CD4-positive, alpha-beta memory T cell (primary cell): Measurements from ENCODE around the gene CMYA5. TPM values are rescaled to one million over a fixed set of nuclear protein-coding genes. Genes with fewer than 3 reads are reported as not detected.
"Not testable (repeated sequence)": the region's sequence is repeated elsewhere in the genome, so short reads cannot be mapped to it uniquely, and the experiment has no call there.

ENCODE experiments used
- CTCF ChIA-PET: fragments of 350-600 bp; sonication (Branson Sonifier 250); formaldehyde crosslinking; loops from one replicate; lab custom pipeline; 2021; ENCODE audit warnings: inconsistent platforms; ENCODE audit not compliant: partially characterized antibody; lab: Charles Lee
- POLR2A ChIA-PET: fragments of 350-600 bp; sonication (Branson Sonifier 250); formaldehyde crosslinking; loops from one replicate; lab custom pipeline; 2021; ENCODE audit not compliant: partially characterized antibody; lab: Charles Lee
- DNase-seq, 5 donors: peaks; one replicate each; pipeline versions ENCODE4 v3.0.0 to v3.0.0-alpha.2; 2020 to 2022; ENCODE audit warnings: mixed read lengths in 1 of 5
- H3K27ac ChIP-seq: one replicate; pipeline ENCODE4 v1.7.0; 2013; ENCODE audit warnings: low read depth, low read length
- H3K27me3 ChIP-seq: 2 replicates; pipeline ENCODE4 v1.7.0; 2013; ENCODE audit warnings: mild to moderate bottlenecking, low read length, moderate library complexity; ENCODE audit not compliant: insufficient read depth
- H3K36me3 ChIP-seq: 2 replicates; pipeline ENCODE4 v1.7.0; 2013; ENCODE audit warnings: mild to moderate bottlenecking, low read length, moderate library complexity; ENCODE audit not compliant: insufficient read depth
- H3K4me1 ChIP-seq: 2 replicates; pipeline ENCODE4 v1.7.0; 2013; ENCODE audit warnings: mild to moderate bottlenecking, low read length, moderate library complexity; ENCODE audit not compliant: insufficient read depth
- H3K4me3 ChIP-seq, 2 donors: one replicate each; pipeline ENCODE4 v1.7.0; 2013; ENCODE audit warnings: low read length in 2 of 2, mild to moderate bottlenecking in 1 of 2
- H3K9me3 ChIP-seq, 2 donors: one replicate each; pipeline ENCODE4 v1.7.0; 2013; ENCODE audit warnings: low read length in 2 of 2, control low read depth in 1 of 2; ENCODE audit not compliant: control insufficient read depth in 1 of 2
- H3K27ac Mint-ChIP-seq, 7 donors: one replicate each; pipeline ENCODE4 v1.8.0; 2020 to 2021; ENCODE audit warnings: mixed read lengths in 7 of 7, mild to moderate bottlenecking in 6 of 7, inconsistent platforms in 3 of 7, moderate library complexity in 3 of 7
- H3K27me3 Mint-ChIP-seq, 2 donors: one replicate each; pipeline ENCODE4 v1.8.0; 2020 to 2021; ENCODE audit warnings: mixed read lengths in 2 of 2
- H3K36me3 Mint-ChIP-seq, 2 donors: one replicate each; pipeline ENCODE4 v1.8.0; 2020 to 2021; ENCODE audit warnings: mixed read lengths in 2 of 2, inconsistent platforms in 1 of 2, mild to moderate bottlenecking in 1 of 2
- H3K4me1 Mint-ChIP-seq, 4 donors: one replicate each; pipeline ENCODE4 v1.8.0; 2020 to 2021; ENCODE audit warnings: mixed read lengths in 4 of 4, mild to moderate bottlenecking in 1 of 4
- H3K4me3 Mint-ChIP-seq, 8 donors: one replicate each; pipeline ENCODE4 v1.8.0; 2020 to 2021; ENCODE audit warnings: mixed read lengths in 8 of 8, mild to moderate bottlenecking in 7 of 8, moderate library complexity in 6 of 8, inconsistent platforms in 3 of 8
- H3K9me3 Mint-ChIP-seq, 8 donors: one replicate each; pipeline ENCODE4 v1.8.0; 2020 to 2021; ENCODE audit warnings: mixed read lengths in 8 of 8, mild to moderate bottlenecking in 5 of 8, inconsistent platforms in 3 of 8, moderate library complexity in 1 of 8
- intact Hi-C: fragments of 100-400 bp; cut with micrococcal nuclease; formaldehyde crosslinking; loops from one replicate; pipeline ENCODE4 v1.15.1; 2023
- polyA plus RNA-seq, 2 donors: library from polyadenylated mRNA; unstranded; fragments of 300-500 nt; fragmentation: Illumina TruSeq; gene quantifications; one replicate each; pipeline ENCODE4 v1.2.3, GENCODE V29; 2021
- total RNA-seq, 2 experiments: library from RNA; stranded (reverse); gene quantifications; one replicate each; pipeline ENCODE4 v1.2.3, GENCODE V29; 2021

The CMYA5 gene
- total and polyA plus RNA-seq, 4 experiments from 2014 or later = 0.07 to 0.20 (median 0.18) TPM

DNA sequence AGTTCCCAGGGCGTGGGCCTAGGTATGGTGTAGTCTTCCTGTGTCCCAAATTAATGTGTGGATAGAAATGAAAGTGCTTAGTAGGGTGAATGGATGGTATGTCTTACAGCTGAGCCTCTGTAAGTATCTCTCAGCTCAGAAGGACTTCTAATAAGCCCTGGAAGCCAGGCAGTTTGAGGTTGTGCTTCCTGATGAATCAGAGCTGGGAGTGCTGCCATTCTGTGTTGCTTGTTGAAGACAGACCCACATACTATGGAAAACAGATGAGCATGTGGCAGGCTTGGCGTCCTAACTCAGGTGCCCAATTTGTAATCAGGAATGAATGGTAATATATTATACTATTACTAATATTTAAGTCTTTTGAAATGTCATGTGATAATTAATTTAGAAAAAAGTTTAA is 69.8 kb downstream of the CMYA5 start:
- no peaks in the 10 kb centered on the region for H3K36me3 Mint-ChIP-seq
- H3K36me3 ChIP-seq = no peaks in the 10 kb centered on the region
- no peaks in the 10 kb centered on the region for H3K9me3 ChIP-seq
- no peaks in the 10 kb centered on the region for H3K4me1 ChIP-seq
- no peaks in the 10 kb centered on the region for H3K27me3 Mint-ChIP-seq
- no peak overlapping the region for H3K27ac ChIP-seq
- H3K9me3 Mint-ChIP-seq = no peaks in the 10 kb centered on the region
- ChIA-PET POLR2A (no interaction called here), CTCF (no interaction called here)
- no peak overlapping the region for H3K4me3 ChIP-seq
- peaks cover 0 to 7% (median under 1%) of the 10 kb centered on the region in 4 donors for H3K4me1 Mint-ChIP-seq
- DNase-seq = no peak
- H3K4me3 Mint-ChIP-seq = no peak overlapping the region
- no peak overlapping the region for H3K27ac Mint-ChIP-seq
- H3K27me3 ChIP-seq = no peaks in the 10 kb centered on the region
- intact Hi-C loops = no loop called here

DNA sequence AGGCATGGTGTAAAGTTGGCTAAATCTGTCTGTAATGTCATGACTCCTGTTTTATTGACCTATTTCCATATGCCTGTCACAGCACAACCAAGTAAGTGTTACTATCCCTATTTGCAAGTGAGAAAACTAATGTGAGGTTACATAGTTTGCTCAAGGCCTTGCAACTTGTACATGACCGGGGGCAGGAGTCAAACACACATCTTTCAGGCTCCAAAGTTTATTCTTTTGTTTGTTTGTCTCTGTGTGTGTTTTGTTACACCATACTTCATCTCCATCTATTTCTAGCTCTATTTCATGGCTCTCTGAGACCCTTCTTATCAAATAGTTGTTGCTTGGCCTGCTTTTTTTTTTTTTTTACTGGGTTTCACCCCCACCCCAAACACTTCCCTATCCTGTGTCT is 70.2 kb downstream of the CMYA5 start:
- CTCF ChIA-PET = no interaction called here
- H3K4me1 ChIP-seq = no peaks in the 10 kb centered on the region

DNA sequence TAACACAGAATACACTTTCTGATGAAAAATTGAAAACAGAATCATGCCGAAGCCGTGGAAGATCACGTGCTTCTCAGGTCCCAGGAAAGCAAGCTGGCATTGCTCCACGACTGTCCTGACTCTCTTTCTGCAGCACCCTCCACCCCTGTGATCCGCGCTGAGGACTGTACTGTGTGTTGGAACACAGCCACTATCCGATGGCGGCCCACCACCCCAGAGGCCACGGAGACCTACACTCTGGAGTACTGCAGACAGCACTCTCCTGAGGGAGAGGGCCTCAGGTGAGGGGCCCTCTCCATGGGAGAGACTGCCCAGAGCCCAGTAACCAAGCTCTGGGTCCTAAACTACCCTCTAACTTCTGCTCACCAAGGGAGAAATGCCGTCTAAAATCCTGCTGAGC is 73.3 kb downstream of the CMYA5 start:
- peaks cover 0 to under 1% of the 10 kb centered on the region in 2 donors for H3K36me3 Mint-ChIP-seq
- H3K27me3 Mint-ChIP-seq = no peaks in the 10 kb centered on the region
- CTCF ChIA-PET = interaction anchor here (1.0 kb wide), 1 partner anchor 10 kb away, joined by 3 read pairs; no protein-coding TSS in a partner anchor
- Histone ChIP-seq H3K27me3 (no peaks in the 10 kb centered on the region), H3K27ac (no peak overlapping the region), H3K4me1 (no peaks in the 10 kb centered on the region), H3K9me3 (no peaks in the 10 kb centered on the region), H3K36me3 (no peaks in the 10 kb centered on the region), H3K4me3 (no peak overlapping the region)
- no peaks in the 10 kb centered on the region for H3K4me1 Mint-ChIP-seq
- DNase-seq = no peak
- POLR2A ChIA-PET = no interaction called here
- H3K4me3 Mint-ChIP-seq = no peak overlapping the region
- peaks cover 0 to 14% (median 0%) of the 10 kb centered on the region in 8 donors for H3K9me3 Mint-ChIP-seq
- H3K27ac Mint-ChIP-seq = no peak overlapping the region
- intact Hi-C loops = no loop called here

More for the DNA sequence above, 70.2 kb downstream of the CMYA5 start:
- Mint-ChIP-seq H3K27ac (peak overlapping the region in 1 of 7 donors; percentile 13), H3K36me3 (no peaks in the 10 kb centered on the region), H3K4me3 (no peak overlapping the region), H3K9me3 (no peaks in the 10 kb centered on the region), H3K4me1 (peaks cover 0 to 7% (median under 1%) of the 10 kb centered on the region in 4 donors), H3K27me3 (no peaks in the 10 kb centered on the region)
- Histone ChIP-seq H3K36me3 (no peaks in the 10 kb centered on the region), H3K4me3 (no peak overlapping the region), H3K9me3 (no peaks in the 10 kb centered on the region), H3K27me3 (no peaks in the 10 kb centered on the region), H3K27ac (no peak overlapping the region)
- intact Hi-C loops = no loop called here
- POLR2A ChIA-PET = no interaction called here
- DNase-seq = no peak

DNA sequence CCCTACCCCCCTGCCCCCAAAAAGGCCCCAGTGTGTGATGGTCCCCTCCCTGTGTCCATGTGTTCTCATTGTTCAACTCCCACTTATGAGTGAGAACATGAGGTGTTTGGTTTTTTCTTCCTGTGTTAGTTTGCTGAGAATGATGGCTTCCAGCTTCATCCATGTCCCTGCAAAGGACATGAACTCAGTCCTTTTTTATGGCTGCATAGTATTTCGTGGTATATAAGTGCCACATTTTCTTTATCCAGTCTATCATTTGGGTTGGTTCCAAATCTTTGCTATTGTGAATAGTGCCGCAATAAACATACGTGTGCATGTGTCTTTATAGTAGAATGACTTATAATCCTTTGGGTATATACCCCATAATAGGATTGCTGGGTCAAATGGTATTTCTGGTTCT is 74.5 kb downstream of the CMYA5 start:
- H3K4me3 ChIP-seq, H3K27ac Mint-ChIP-seq, H3K4me1 Mint-ChIP-seq, H3K36me3 Mint-ChIP-seq, H3K4me1 ChIP-seq, H3K4me3 Mint-ChIP-seq, H3K27me3 Mint-ChIP-seq, H3K36me3 ChIP-seq, POLR2A ChIA-PET, H3K27ac ChIP-seq, H3K9me3 ChIP-seq, DNase-seq, CTCF ChIA-PET, H3K27me3 ChIP-seq, intact Hi-C loops: not testable (repeated sequence)
- H3K9me3 Mint-ChIP-seq = peaks cover 0 to 19% (median 8%) of the 10 kb centered on the region in 8 donors

DNA sequence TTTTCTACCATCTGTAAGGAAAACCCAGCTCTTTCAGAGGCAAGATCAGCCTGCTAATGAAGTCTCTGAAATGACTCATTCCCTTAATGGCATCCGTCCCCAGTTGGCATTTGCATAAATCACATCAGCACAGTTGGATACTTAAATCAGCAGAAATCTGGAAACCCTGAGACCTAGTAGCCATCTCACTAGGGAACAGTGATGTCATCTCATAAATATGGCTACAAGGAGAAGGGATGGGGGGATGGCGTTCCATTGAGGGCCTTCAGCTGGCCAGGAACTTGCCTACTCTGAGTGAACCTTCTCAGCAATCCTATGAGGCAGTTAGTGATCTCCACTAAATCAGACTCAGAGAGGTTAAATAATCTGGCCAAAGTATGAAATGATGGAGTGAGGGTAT is 81.8 kb downstream of the CMYA5 start:
- no peaks in the 10 kb centered on the region for H3K4me1 Mint-ChIP-seq
- H3K4me3 ChIP-seq = no peak overlapping the region
- no peak overlapping the region for H3K4me3 Mint-ChIP-seq
- no peaks in the 10 kb centered on the region for H3K4me1 ChIP-seq
- no peak overlapping the region for H3K27ac ChIP-seq
- H3K27me3 ChIP-seq = no peaks in the 10 kb centered on the region
- intact Hi-C loops = no loop called here
- H3K27me3 Mint-ChIP-seq = peaks cover 5 to 12% of the 10 kb centered on the region in 2 donors
- H3K36me3 ChIP-seq = no peaks in the 10 kb centered on the region
- no peak for DNase-seq
- no peaks in the 10 kb centered on the region for H3K9me3 ChIP-seq
- H3K36me3 Mint-ChIP-seq = peaks cover 0 to 7% of the 10 kb centered on the region in 2 donors
- peaks cover 3 to 23% (median 12%) of the 10 kb centered on the region in 8 donors for H3K9me3 Mint-ChIP-seq
- POLR2A ChIA-PET = no interaction called here
- no peak overlapping the region for H3K27ac Mint-ChIP-seq
- CTCF ChIA-PET = interaction anchor here (0.6 to 1.0 kb wide), 2 partner anchors 543 to 638 kb away, joined by 3 read pairs; no protein-coding TSS in a partner anchor

DNA sequence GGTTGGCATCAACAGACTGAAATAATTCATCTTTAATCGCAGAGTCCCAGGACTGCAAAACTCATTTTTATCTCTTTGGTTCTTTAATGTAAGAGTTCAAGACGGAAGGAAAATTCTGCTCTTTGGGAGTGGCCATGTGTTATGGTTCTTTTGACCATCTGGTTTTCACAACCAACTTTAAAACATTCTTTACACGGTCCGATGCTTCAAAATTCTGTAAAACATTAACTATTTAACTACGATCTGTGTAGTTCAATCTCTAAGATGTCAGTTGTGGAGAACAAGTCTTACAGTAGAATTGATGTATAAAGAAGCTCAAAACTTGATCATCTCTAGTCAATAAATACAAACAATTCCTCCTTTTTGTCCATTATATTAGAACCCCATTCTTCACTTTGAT is 83.0 kb downstream of the CMYA5 start:
- Mint-ChIP-seq H3K27ac (no peak overlapping the region), H3K9me3 (peaks cover 3 to 17% (median 10%) of the 10 kb centered on the region in 8 donors), H3K27me3 (peaks cover 5 to 12% of the 10 kb centered on the region in 2 donors), H3K4me3 (no peak overlapping the region), H3K4me1 (no peaks in the 10 kb centered on the region), H3K36me3 (peaks cover 0 to 7% of the 10 kb centered on the region in 2 donors)
- no peak overlapping the region for H3K27ac ChIP-seq
- H3K36me3 ChIP-seq = no peaks in the 10 kb centered on the region
- H3K9me3 ChIP-seq = no peaks in the 10 kb centered on the region
- intact Hi-C loops = no loop called here
- ChIA-PET CTCF (interaction anchor here (0.9 to 1.0 kb wide), 2 partner anchors 9 to 640 kb away, joined by 3 read pairs; no protein-coding TSS in a partner anchor), POLR2A (no interaction called here)
- H3K4me1 ChIP-seq = no peaks in the 10 kb centered on the region
- no peaks in the 10 kb centered on the region for H3K27me3 ChIP-seq
- no peak for DNase-seq
- H3K4me3 ChIP-seq = no peak overlapping the region

DNA sequence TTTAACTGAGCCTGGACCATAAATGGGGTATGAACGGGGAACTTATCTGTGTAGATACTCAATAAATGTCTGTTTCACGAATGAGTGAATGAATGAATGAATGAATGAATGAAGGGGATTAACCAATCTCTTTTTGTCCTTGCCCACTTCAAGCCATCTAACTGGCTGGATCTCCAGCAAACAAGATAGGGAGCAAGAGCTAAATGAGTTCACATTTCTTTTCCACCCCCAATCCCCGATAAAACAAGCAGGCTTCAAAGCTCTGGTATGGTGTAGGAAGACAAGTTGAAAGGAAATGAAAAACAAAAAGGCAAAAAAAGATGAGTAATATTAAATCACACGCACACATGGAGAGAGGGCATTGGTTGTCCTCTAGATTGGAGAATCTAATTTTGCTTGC is 84.0 kb downstream of the CMYA5 start:
- Mint-ChIP-seq H3K4me1 (no peaks in the 10 kb centered on the region), H3K27me3 (peaks cover 5 to 12% of the 10 kb centered on the region in 2 donors), H3K36me3 (peaks cover 0 to 4% of the 10 kb centered on the region in 2 donors), H3K9me3 (peaks cover 3 to 14% (median 6%) of the 10 kb centered on the region in 8 donors), H3K27ac (no peak overlapping the region), H3K4me3 (no peak overlapping the region)
- no peaks in the 10 kb centered on the region for H3K4me1 ChIP-seq
- intact Hi-C loops = no loop called here
- no peaks in the 10 kb centered on the region for H3K27me3 ChIP-seq
- H3K36me3 ChIP-seq = no peaks in the 10 kb centered on the region
- ChIA-PET CTCF (no interaction called here), POLR2A (no interaction called here)
- no peak overlapping the region for H3K27ac ChIP-seq
- DNase-seq = no peak
- no peak overlapping the region for H3K4me3 ChIP-seq
- H3K9me3 ChIP-seq = no peaks in the 10 kb centered on the region
